Hematopoietic multipotent progenitor cell treated with erythropoietin and hydrocortisone succinate and interleukin-3 and kit ligand, for 17 days (in vitro differentiated cells): ENCODE results near the gene SPTSSB.

Experiments
- DNase-seq: peaks from one replicate; pipeline ENCODE4 v3.0.0-alpha.2; 2015; ENCODE audit warnings: low spot score

The SPTSSB gene

GRCh38 chr3:161371441-161372320 lies at the start of gene SPTSSB:
TSS of gene SPTSSB (minus strand) at chr3:161371517. CDS start at chr3:161346323, 25,194 bp downstream.
- DNase-seq: no peak

GRCh38 chr3:161420746-161421145 lies 49.4 kb upstream of the SPTSSB start:
- no peak for DNase-seq

- no peak for DNase-seq
Observed at GRCh38 chr3:161419555-161420333, 48.4 kb upstream of the SPTSSB start.

GRCh38 chr3:161415506-161416231 lies 44.4 kb upstream of the SPTSSB start:
- no peak for DNase-seq

GRCh38 chr3:161414907-161415306 lies 43.6 kb upstream of the SPTSSB start:
- no peak for DNase-seq

GRCh38 chr3:161413855-161414210 lies 42.5 kb upstream of the SPTSSB start:
- no peak for DNase-seq

- DNase-seq: no peak
Observed at GRCh38 chr3:161413127-161413854, 42.0 kb upstream of the SPTSSB start.

- no peak for DNase-seq
Observed at GRCh38 chr3:161412123-161412522, 40.8 kb upstream of the SPTSSB start.

- DNase-seq: no peak
Observed at GRCh38 chr3:161409858-161410257, 38.5 kb upstream of the SPTSSB start.

GRCh38 chr3:161409069-161409468 lies 37.8 kb upstream of the SPTSSB start:
- DNase-seq: no peak

GRCh38 chr3:161406594-161407555 lies 35.6 kb upstream of the SPTSSB start:
- DNase-seq: no peak

GRCh38 chr3:161405836-161406235 lies 34.5 kb upstream of the SPTSSB start:
- no peak for DNase-seq

GRCh38 chr3:161405087-161405486 lies 33.8 kb upstream of the SPTSSB start:
- DNase-seq: no peak

GRCh38 chr3:161403251-161403650 lies 31.9 kb upstream of the SPTSSB start:
- no peak for DNase-seq

- DNase-seq: no peak
Observed at GRCh38 chr3:161401389-161401788, 30.1 kb upstream of the SPTSSB start.

GRCh38 chr3:161400650-161401049 lies 29.3 kb upstream of the SPTSSB start:
- no peak for DNase-seq

GRCh38 chr3:161395115-161396012 lies 24.0 kb upstream of the SPTSSB start:
- no peak for DNase-seq

GRCh38 chr3:161393803-161394202 lies 22.5 kb upstream of the SPTSSB start:
- no peak for DNase-seq

- no peak for DNase-seq
Observed at GRCh38 chr3:161393310-161393709, 22.0 kb upstream of the SPTSSB start.

GRCh38 chr3:161392853-161393252 lies 21.5 kb upstream of the SPTSSB start:
- DNase-seq: no peak
